Left forelimb (tissue), 1 donor: ENCODE data around the gene CNTNAP2.
"Not testable (repeated sequence)": the region's sequence is repeated elsewhere in the genome, so short reads cannot be mapped to it uniquely, and the experiment has no call there.

Experiments
- DNase-seq: peaks from one replicate; pipeline ENCODE4 v3.0.0-alpha.2; 2018; ENCODE audit warnings: low spot score

CNTNAP2 gene

DNA sequence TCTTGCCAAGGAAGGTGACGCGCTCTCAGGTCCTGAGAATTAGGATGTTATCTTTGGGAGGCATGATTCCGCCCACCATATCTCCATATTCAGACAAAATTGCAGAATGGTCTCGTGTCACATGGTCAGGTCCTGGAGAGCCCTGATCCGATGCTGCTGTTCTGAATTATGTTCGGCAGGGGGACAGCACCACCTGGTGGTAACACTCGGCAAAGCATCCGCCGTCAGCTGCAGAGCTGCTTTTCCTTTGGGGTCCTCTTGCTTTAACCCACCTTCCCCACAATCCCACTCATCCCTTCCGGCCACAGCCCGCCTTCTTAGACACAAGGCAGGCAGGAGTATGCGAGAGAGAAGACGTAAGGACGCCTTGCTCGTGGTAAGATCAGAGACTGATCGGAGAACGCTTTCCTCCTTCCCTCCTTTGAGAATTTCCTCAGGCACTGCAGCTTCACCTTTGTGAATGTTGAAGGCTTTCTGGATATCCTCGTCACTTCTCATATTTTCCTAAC is 2146.2 kb downstream of the CNTNAP2 start:
- DNase-seq: peak; percentile 81

- no peak for DNase-seq
Measured at GRCh38 chr7:148264933-148265557, 2148.4 kb downstream of the CNTNAP2 start.

- DNase-seq: no peak
Measured at GRCh38 chr7:148265896-148266295, 2149.3 kb downstream of the CNTNAP2 start.

DNA sequence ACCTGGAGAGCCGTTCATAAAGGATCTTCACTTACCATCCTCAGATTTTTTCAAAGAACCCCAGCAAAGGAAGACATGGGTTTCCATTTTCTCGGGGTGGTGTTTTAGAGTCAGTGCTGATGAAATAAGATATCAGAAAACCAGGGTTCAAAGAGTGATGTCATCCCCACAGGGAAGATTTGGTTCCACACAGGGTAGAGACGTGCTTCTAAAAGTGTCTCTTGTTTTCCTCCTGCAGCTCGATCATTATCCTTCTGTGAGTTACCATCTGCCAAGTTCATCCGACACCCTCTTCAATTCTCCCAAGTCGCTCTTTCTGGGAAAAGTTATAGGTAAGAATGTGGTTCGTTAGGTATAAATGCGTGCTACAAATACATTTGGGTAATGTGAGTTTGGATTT is 2150.2 kb downstream of the CNTNAP2 start:
- DNase-seq: no peak

GRCh38 chr7:148270576-148270975 is 2154.0 kb downstream of the CNTNAP2 start:
- DNase-seq: no peak

DNA sequence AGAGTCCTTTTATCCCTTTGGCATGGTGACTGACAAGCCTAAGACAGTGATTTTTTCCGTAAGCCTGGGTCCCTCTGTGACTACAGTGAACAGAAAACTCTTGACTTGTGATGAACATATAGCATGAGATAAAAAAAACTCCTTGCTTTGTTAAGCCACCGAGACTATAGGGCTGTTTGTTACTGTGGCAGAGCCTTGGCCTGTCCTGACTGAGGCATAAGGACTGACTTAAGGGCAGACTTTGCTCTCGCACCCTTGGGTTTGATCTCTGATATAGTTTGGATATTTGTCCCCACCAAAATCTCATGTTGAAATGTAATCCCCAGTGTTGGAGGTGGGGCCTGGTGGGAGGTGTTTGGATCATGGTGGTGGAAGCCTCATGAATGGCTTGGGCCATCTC is 2157.5 kb downstream of the CNTNAP2 start:
- DNase-seq: no peak

- no peak for DNase-seq
Measured at GRCh38 chr7:148275359-148275890, 2158.8 kb downstream of the CNTNAP2 start.

DNA sequence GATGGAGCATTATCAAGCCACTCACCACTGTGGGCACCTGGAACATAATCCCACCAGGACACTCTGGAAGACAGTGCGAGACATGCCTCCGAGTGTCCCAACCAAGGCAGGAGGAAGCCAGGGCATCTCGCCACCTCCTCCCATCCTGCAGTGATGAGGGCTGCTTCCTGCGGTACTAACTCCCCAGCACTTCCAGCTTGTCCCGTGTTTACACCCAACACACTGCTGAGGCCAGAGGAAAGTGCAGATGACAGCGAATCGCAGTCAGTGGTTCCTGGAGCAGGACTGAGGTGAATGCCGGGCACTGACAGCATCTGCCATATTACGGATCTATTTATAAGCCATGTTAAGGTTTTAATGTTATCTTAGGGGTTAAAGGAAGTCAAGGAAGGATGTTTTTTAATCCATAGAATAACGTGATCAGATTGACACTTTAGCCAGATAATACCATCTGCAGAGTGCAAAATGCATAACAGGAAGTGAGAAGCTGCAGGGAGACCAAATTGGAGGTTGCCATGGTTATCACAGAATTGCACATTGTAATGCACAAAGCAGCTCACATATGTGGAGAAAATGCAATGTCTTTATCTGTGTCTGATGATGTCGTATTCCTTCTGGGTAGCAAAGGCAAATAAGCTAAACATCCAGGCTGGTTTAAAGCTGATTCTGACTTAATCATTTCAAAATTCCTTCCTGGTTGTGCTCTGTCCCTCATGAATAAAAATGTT is 2159.9 kb downstream of the CNTNAP2 start:
- DNase-seq: no peak

GRCh38 chr7:148277042-148277660 is 2160.6 kb downstream of the CNTNAP2 start:
- DNase-seq: no peak

- no peak for DNase-seq
Measured at GRCh38 chr7:148286150-148286549, 2169.5 kb downstream of the CNTNAP2 start.

GRCh38 chr7:148287538-148287937 is 2170.9 kb downstream of the CNTNAP2 start:
- DNase-seq: no peak

DNA sequence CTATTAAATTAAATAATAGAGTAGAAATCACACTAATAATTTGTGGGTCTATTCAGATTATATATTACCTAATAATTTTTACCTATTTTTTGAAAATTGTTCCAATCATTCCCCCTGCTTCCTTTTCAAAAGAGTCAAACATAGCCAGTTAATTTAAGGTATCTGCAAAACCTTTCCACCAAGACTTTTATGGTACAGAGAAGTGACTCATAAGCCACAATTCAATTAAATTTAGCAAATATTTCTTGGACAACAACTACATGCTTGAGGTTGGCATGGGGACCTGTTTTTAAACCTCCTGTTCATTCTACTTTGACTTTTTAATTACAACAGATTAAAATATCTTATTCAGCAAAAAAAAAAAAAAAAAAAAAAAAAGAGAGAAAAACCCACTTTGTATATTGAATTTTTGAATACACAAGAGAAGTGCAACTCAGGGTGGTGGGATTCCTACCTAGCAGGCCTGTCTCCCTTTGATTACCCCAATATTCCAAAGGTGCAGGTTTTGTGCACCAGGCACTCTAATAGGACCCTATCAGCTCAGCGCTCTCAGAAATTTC is 2172.1 kb downstream of the CNTNAP2 start:
- DNase-seq: no peak

DNA sequence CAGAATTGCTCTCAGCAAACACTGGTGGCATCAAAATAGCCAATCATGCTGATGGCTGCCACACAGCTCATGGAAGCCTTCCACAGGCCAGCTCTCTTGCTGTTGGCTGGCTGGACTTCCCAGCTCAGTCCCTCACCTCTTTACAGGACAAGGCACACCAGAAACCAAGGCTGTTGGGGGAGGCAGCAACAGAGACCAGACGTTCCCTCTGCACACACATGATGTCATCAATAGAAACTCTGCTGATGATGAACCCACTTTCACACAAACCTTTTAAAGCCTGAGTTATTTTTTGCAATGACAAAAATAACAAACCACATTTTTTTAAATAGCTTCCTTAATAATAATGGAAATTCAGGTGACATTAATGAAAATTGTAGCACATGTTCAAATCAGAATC is 2173.0 kb downstream of the CNTNAP2 start:
- DNase-seq: no peak

- no peak for DNase-seq
Measured at GRCh38 chr7:148290538-148290937, 2173.9 kb downstream of the CNTNAP2 start.

- DNase-seq: no peak
Measured at GRCh38 chr7:148291799-148292198, 2175.2 kb downstream of the CNTNAP2 start.

DNA sequence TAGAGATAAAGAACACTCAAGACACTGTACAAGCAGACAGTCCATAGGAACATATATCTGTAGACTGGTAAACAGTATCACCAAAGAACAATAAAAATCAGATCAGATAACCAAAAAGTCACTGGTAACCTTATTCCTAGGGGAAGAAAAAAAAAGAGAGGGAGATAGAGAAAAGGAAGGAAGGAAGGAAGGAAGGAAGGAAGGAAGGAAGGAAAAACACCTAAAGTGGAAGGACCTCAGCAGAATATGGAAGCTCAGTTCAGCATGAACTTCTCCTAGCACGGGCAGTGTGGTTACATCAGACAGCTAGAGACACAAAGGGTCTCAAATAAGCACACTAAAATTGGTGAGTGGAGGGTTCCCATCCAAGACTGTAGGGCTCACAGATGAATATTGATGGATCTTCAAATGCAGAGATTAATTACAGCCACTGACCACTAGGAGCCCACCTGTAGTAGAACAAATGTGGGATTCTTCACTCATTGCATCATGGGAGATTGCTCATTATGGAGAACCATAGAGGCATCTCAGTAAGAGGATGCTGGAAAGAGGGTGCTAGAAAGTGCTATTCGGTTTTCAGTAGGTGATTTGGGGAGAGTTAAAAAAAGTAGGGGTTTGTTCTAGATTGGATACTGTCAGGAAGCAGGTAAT is 2180.5 kb downstream of the CNTNAP2 start:
- no peak for DNase-seq

DNA sequence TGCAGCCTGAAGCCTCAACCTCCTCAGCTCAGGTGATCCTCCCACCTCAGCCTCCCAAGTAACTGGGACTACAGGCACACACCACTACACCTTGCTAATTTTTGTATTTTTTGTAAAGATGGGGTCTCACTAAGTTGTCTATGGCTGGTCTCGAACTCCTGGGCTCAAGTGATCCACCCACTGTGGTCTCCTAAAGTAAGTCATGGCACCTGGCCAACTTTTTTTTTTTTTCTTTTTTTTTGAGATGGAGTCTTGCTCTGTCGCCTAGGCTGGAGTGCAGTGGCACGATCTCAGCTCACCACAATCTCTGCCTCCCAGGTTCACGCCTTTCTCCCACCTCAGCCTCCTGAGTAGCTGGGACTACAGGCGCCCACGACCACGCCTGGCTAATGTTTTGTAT is 2182.2 kb downstream of the CNTNAP2 start:
- not testable (repeated sequence) for DNase-seq

DNA sequence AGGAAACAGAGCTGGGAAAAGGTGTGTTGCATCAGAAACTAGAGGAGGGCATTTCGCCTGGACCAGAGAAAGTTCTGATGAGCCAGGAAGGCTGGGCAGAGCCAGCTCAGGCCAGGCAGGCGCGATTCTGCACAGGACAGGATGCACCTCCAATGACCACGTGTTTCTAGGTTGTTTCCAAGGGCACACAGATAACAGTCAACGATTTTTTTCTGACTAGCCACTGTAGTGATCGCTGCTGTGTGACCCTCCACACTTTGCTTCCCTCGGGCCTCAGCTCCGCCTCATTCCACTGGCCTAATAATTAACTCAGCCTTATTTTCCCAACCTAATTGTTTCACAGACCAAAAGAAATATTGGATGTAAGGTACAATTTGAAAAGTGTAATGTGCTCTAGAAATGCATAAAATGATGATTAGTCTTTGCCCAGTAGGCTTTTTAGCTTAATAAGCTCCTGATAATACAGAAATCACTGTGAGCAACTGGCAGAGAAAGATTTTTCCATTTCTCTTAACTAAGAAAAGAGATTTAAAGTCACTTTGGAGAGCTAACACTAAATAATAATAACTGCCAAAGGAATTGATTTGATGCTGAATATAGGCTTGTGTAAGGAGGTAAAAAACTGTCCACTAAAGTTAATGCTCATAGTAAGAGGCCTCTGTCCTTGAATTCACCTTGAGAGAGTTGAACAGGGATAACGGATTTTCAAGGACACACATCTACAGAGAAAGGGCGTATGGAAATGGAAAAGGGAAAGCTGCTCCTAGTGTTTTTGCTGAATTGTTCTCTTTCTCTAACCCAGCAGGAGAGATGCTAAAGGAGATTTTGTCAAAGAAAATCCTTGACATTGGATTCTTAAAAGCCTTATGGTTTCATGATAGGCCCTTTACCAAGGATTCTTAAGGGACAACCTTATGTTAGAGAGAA is 2183.0 kb downstream of the CNTNAP2 start:
- DNase-seq: no peak

GRCh38 chr7:148302436-148302835 is 2185.8 kb downstream of the CNTNAP2 start:
- not testable (repeated sequence) for DNase-seq

DNA sequence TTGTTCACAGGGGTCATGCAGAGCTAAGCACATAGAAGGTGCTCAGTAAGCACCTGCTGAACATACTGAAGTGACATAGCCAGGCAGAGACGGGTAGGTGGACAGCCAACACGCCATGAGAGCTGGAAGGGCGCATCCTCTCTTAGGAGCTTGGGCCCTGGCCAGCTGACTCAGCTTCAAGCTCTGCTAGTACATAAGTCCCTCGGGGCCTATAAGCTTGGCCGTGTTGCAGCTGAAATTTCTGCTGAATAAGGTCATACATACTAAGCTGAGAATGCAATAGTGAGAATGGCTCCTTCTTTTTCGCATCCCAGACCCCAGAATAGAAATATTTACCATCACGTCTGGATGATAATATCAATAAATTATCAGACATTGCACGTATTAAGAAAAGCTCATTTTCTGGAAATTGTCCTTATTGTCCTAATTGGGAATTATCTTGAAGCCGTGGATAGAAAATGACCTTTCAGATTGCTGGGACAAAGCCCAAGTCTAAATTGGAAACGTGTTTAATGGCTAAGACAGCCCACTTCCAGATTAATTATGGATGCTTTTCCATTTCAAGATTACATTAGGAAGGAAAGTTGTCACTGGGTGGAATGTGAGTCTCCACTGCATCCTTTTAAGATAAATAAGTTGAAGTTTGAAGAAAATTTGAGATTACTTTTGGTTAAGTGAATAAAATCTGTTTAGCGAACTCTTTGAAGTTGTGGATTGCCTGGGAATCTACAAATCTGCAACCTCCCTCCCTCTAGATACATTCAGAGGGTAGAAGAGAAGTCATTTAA is 2186.9 kb downstream of the CNTNAP2 start:
- peak; percentile 80 for DNase-seq
